K562 (cell line): Measurements from ENCODE around the gene RPL26. TPM values are rescaled to one million over a fixed set of nuclear protein-coding genes. Genes with fewer than 3 reads are reported as not detected.

ENCODE experiments used
- ELF4 ChIP-seq: fragments of 450-650 bp; formaldehyde crosslinking; IDR thresholded peaks from 2 replicates; pipeline ENCODE4 v1.4.0; 2022; ENCODE audit warnings: missing genetic modification characterization
- KDM4B ChIP-seq, 2 experiments: fragments of 450-650 bp in 1 of 2; sonication (generic) in 1 of 2; IDR thresholded peaks; 2 replicates each; pipeline ENCODE4 v1.6.1; 2016 to 2017; ENCODE audit warnings: borderline replicate concordance in 2 of 2, antibody characterized with exemption in 1 of 2, low read depth in 1 of 2, mild to moderate bottlenecking in 1 of 2
- MAFK ChIP-seq: IDR thresholded peaks from 2 replicates; pipeline ENCODE4 v1.6.1; 2011; ENCODE audit warnings: low read length, improper control_type of control experiment
- POLR2H ChIP-seq: IDR thresholded peaks from 2 replicates; pipeline ENCODE4 v1.6.1; 2016; ENCODE audit warnings: missing genetic modification characterization, low read depth, mild to moderate bottlenecking, control low read depth, missing compliant biosample characterization, moderate library complexity
- ZBTB40 ChIP-seq, 2 experiments: fragments of 450-650 bp in 1 of 2; sonication (generic) in 1 of 2; formaldehyde crosslinking in 1 of 2; IDR thresholded peaks; 2 replicates each; pipeline versions ENCODE4 v1.7.1 to v1.9.0; 2016 to 2022; ENCODE audit warnings: inconsistent platforms in 1 of 2, mild to moderate bottlenecking in 1 of 2, missing genetic modification reagents in 1 of 2
- ZC3H11A ChIP-seq: IDR thresholded peaks from 2 replicates; pipeline ENCODE4 v1.6.1; 2012; ENCODE audit warnings: low read depth, low read length, improper control_type of control experiment
- ZNF232 ChIP-seq: sonication (generic); formaldehyde crosslinking; IDR thresholded peaks from 2 replicates; pipeline ENCODE4 v1.8.0; 2022; ENCODE audit warnings: mild to moderate bottlenecking, missing genetic modification reagents
- ZNF609 ChIP-seq: sonication (generic); formaldehyde crosslinking; IDR thresholded peaks from 2 replicates; pipeline ENCODE4 v1.8.1; 2023; ENCODE audit warnings: missing genetic modification reagents, mild to moderate bottlenecking, borderline replicate concordance
- ZNF644 ChIP-seq: fragments of 200-800 bp; sonication (Bioruptor generic); IDR thresholded peaks from 2 replicates; pipeline ENCODE4 v1.6.1; 2016; ENCODE audit warnings: low read depth, missing genetic modification characterization, missing compliant biosample characterization
- ZNF695 ChIP-seq: fragments of 450-650 bp; formaldehyde crosslinking; IDR thresholded peaks from 2 replicates; pipeline ENCODE4 v1.4.0; 2020; ENCODE audit warnings: mild to moderate bottlenecking, moderate library complexity
- polyA plus RNA-seq, 8 experiments: library from polyadenylated mRNA; depleted of rRNA in 4 of 8; stranded (reverse) in 5 of 8; unstranded in 3 of 8; fragments of >200 nt; fragmentation: Nextera tagmentation in 2 of 8; fragmentation: Illumina TruSeq in 1 of 8; extraction: Ambion mirVana in 2 of 8; extraction: Trizol in 1 of 8; gene quantifications; 2 replicates each; pipeline versions ENCODE4 v1.2.1 to v1.2.3, GENCODE V29; 2011 to 2014; ENCODE audit warnings: inconsistent platforms in 1 of 8, missing spikeins in 1 of 8
- total RNA-seq, 7 experiments: library from RNA; depleted of rRNA in 6 of 7; stranded (reverse); fragments of >200 nt in 6 of 7; fragmentation: Illumina TruSeq in 2 of 7; extraction: Trizol in 2 of 7; gene quantifications; 2 replicates each; pipeline versions ENCODE4 v1.2.1 to v1.2.3, GENCODE V29; 2011 to 2021; ENCODE audit warnings: low replicate concordance in 1 of 7

Gene RPL26
- total and polyA plus RNA-seq, 9 of the 15 experiments (the other 6 are each of a cell fraction or from before 2014, with no cell fraction given) = 1,474 to 4,074 (median 2,904) TPM

- TF ChIP-seq ZNF609 (no peak), MAFK (peak; percentile 40; the same call in 1 of the 2 replicates), ELF4 (CRISPR knock-in tag) (no peak), POLR2H (tag) (peak; percentile 54; the same call in 1 of the 2 replicates), ZNF644 (tag) (0 out of 2 replicates have a peak, but pooled peaks have one; percentile 49), ZC3H11A (no peak), ZNF232 (CRISPR knock-in tag) (no peak), KDM4B (IDR thresholded peaks at IDR 0.05; ENCODE audit: borderline replicate concordance in 2 of 2, low read depth in 1 of 2) (no peak), ZBTB40 (IDR thresholded peaks at IDR 0.05) (peak; percentile 43; the same call in 1 of the 2 replicates), ZBTB40 (CRISPR knock-in tag; IDR thresholded peaks at IDR 0.05) (no peak), ZNF695 (CRISPR knock-in tag) (no peak)
Measured at GRCh38 chr17:8420041-8420934, 37.3 kb upstream of the RPL26 start (continued).
